ENCODE data around the gene DUSP2.

GRCh38 chr2:96103761-96104486 lies 41.3 kb downstream of the DUSP2 start:
- TF ChIP-seq, protein P1, sequence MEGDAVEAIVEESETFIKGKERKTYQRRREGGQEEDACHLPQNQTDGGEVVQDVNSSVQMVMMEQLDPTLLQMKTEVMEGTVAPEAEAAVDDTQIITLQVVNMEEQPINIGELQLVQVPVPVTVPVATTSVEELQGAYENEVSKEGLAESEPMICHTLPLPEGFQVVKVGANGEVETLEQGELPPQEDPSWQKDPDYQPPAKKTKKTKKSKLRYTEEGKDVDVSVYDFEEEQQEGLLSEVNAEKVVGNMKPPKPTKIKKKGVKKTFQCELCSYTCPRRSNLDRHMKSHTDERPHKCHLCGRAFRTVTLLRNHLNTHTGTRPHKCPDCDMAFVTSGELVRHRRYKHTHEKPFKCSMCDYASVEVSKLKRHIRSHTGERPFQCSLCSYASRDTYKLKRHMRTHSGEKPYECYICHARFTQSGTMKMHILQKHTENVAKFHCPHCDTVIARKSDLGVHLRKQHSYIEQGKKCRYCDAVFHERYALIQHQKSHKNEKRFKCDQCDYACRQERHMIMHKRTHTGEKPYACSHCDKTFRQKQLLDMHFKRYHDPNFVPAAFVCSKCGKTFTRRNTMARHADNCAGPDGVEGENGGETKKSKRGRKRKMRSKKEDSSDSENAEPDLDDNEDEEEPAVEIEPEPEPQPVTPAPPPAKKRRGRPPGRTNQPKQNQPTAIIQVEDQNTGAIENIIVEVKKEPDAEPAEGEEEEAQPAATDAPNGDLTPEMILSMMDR (IDR thresholded peaks at IDR 0.05) = no peak
- no peak for TF ChIP-seq EP300 (IDR thresholded peaks at IDR 0.05)
